Measurements from ENCODE around the gene PHB1. TPM values are rescaled to one million over a fixed set of nuclear protein-coding genes. Genes with fewer than 3 reads are reported as not detected.

PHB1 gene
- total and polyA plus RNA-seq, 2 experiments from 2014 or later, result 134 to 337 TPM

DNA sequence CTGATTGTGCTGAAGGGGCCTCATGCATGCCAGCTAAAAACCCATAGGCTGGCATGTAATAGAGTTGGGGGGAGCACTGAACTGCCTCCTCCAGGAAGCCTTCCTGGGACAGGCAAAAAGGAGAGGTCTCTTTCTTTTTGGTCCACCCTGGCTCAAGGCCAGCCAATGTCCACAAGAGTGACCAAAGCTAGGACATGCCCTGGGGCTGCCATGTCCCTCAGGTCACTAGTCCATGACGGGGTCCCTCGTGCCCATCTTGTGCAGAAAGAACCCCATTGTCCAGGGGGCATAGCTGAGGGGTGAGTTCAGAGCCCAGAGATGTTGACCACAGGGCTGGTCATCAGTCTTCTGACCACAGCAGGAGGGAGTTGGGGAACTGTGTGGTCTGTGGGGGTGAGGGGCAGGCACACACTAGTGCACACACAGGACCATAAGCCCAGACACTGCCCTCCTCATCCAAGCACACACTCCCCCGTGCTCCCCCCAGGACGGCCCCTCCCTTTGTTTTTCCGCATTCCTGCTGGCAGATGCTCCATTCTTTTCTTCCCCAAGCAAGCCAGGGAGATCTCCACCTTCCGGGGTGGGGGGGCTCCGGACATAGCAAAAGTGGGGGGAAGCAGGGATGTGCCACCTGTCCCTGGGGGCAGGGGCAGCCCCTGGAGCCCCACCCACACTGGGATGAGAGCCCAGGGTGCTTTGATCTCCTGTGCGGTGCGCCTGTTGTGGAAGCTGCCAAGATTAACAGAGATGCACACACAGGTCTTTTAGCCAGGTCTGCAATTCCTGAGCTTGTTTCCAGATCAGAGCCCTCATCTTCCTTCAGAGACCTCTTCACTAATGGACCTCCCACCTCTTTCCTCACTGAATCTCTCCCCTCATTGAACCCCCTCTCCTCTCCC is 25.2 kb upstream of the PHB1 start:
- DNase-seq (ENCODE audit: low read depth in 1 of 2, low spot score in 1 of 2), result no peak
- TF ChIP-seq CTCF (IDR thresholded peaks at IDR 0.05; ENCODE audit: low read depth, low read length), result no peak
- H3K4me1 ChIP-seq (ENCODE audit: low read depth), result peaks cover 10% of the 10 kb centered on the region

DNA sequence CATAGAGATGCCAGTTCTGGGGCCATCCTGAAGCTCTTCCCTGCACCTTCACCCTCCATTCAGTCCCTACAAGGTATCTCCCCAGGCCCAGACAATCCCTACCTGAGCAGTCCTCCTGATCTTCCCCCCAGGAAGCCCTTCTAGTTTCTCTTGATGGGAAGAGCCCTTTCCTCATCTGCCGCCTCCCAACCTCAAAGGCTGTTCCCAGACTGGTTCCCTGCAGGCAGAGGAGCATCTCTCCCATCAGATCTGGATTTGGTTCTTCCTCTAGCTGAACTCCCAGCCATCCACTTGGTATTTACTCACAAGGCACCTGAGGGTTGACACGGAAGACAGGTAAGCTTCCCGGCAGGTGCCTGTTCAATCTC is 24.6 kb upstream of the PHB1 start:
- peaks cover 10% of the 10 kb centered on the region for H3K4me1 ChIP-seq (ENCODE audit: low read depth)
- DNase-seq (ENCODE audit: low read depth in 1 of 2, low spot score in 1 of 2), result no peak
- H3K27ac ChIP-seq, result no peak overlapping the region
- no peaks in the 10 kb centered on the region for H3K36me3 ChIP-seq
- no peak overlapping the region for H3K4me3 ChIP-seq
- no peaks in the 10 kb centered on the region for H3K9me3 ChIP-seq (ENCODE audit: low read depth)
- H3K27me3 ChIP-seq, result no peaks in the 10 kb centered on the region
- TF ChIP-seq CTCF (IDR thresholded peaks at IDR 0.05; ENCODE audit: low read depth, low read length), result no peak

More for the DNA sequence above, 25.2 kb upstream of the PHB1 start:
- Histone ChIP-seq H3K27ac (no peak overlapping the region), H3K4me3 (no peak overlapping the region), H3K36me3 (no peaks in the 10 kb centered on the region), H3K9me3 (ENCODE audit: low read depth) (no peaks in the 10 kb centered on the region), H3K27me3 (no peaks in the 10 kb centered on the region)

DNA sequence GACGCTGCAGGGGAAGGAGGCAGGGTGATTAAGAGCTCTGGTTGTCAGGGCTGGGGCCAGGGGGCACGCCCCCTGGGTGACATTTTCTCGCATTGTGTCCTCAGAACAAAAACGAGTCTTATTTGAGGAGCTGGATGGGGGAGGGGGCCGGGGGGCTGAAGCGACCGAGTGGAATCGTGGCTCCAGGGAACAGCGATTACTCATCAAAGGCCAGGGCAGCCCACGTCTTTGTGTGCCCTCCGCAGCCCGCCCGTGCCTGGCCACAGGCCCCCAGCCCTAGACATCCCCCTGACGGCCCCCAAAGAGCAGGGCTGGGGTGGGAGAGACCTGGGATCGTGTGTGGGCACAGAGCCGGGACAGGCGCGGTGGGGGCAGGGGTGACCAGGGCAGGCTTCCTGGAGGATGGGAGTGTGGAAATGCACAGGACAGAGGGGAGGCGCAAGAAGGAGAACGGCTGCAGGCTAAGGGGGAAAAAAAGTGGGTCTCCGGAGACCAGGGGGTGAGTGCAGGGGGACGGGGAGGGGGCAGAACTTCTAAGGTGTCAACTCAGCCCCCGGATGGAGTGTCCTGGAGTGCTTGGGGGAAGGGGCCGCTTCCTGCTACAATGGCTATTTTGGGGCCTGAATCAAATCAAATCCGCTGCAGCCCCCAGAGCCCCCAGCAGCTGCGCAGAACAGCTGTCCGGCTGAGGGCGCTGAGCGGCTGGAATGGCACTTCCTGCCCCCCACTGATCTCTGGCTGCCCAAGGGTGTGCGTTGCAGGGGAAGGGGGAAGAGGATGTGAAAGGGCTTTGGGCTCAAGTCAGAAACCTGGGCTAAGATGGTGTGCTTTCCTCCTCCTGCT is 24.0 kb upstream of the PHB1 start:
- peak in 1 of 2 donors; percentile 13 for DNase-seq (ENCODE audit: low read depth in 1 of 2, low spot score in 1 of 2)
- Histone ChIP-seq H3K27ac (no peak overlapping the region), H3K27me3 (no peaks in the 10 kb centered on the region), H3K9me3 (ENCODE audit: low read depth) (no peaks in the 10 kb centered on the region), H3K4me3 (no peak overlapping the region), H3K4me1 (ENCODE audit: low read depth) (peaks cover 10% of the 10 kb centered on the region), H3K36me3 (no peaks in the 10 kb centered on the region)
- no peak for TF ChIP-seq CTCF (IDR thresholded peaks at IDR 0.05; ENCODE audit: low read depth, low read length)

DNA sequence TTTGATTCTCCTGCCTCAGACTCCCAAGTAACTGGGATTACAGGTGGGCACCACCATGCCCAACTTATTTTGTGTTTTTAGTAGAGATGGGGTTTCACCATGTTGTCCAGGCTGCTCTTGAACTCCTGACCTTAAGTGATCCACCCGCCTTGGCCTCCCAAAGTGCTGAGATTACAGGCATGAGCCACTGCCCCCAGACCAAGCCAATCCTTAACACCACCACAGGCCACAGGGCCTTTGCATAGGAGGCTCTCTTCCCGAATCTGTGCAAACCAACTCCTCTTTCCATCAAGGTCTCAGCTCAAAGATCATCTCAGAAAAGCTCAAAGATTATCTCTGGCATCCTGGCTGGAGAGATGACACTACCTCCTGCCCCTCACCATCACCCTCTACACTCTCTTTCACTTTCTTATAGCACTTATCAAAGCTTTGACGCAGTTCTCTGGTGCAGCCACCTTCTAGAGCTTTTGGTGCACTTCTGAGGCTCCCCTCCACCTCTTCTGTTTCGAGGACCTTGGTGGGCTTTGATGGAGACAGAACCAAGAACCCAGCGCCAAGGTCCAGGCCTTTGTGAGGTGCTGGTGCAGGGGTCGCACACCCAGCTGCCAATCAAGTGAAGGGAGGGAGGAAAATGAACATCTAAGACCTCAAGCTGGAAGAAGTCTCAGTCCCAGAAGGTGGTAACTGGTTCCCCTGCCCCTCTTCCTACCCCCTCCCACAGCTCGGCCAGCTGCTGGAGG is 23.2 kb upstream of the PHB1 start:
- no peak for DNase-seq (ENCODE audit: low read depth in 1 of 2, low spot score in 1 of 2)
- Histone ChIP-seq H3K4me3 (no peak overlapping the region), H3K27ac (no peak overlapping the region), H3K9me3 (ENCODE audit: low read depth) (no peaks in the 10 kb centered on the region), H3K36me3 (no peaks in the 10 kb centered on the region), H3K4me1 (ENCODE audit: low read depth) (peaks cover 10% of the 10 kb centered on the region), H3K27me3 (no peaks in the 10 kb centered on the region)
- TF ChIP-seq CTCF (IDR thresholded peaks at IDR 0.05; ENCODE audit: low read depth, low read length), result no peak

GRCh38 chr17:49436174-49436573 is 21.5 kb upstream of the PHB1 start:
- peaks cover 10% of the 10 kb centered on the region for H3K4me1 ChIP-seq (ENCODE audit: low read depth)
- H3K27ac ChIP-seq, result no peak overlapping the region
- no peak overlapping the region for H3K4me3 ChIP-seq
- no peaks in the 10 kb centered on the region for H3K36me3 ChIP-seq
- no peak for TF ChIP-seq CTCF (IDR thresholded peaks at IDR 0.05; ENCODE audit: low read depth, low read length)
- no peaks in the 10 kb centered on the region for H3K9me3 ChIP-seq (ENCODE audit: low read depth)
- H3K27me3 ChIP-seq, result no peaks in the 10 kb centered on the region
- no peak for DNase-seq (ENCODE audit: low read depth in 1 of 2, low spot score in 1 of 2)
